ENCODE results near the gene SLU7. TPM values are rescaled to one million over a fixed set of nuclear protein-coding genes. Genes with fewer than 3 reads are reported as not detected.

Gene SLU7
- total and polyA plus RNA-seq, 2 of the 4 experiments (the other 2 are of a cell fraction) = 15.9 to 34.2 TPM

GRCh38 chr5:160370713-160371034 is 48.2 kb downstream of the SLU7 start:
- Histone ChIP-seq H3K27me3 (ENCODE audit: control insufficient read depth, insufficient read depth, low read length) (peaks cover 14% of the 10 kb centered on the region), H3K4me1 (ENCODE audit: control insufficient read depth, insufficient read depth, low read length) (0 out of 2 replicates have a peak, but pooled peaks cover 2% of the 10 kb centered on the region), H4K91ac (ENCODE audit: insufficient read depth, low read depth, low read length) (no peak overlapping the region), H3K4me3 (ENCODE audit: insufficient read depth, low read depth, low read length) (peak overlapping the region; percentile 60), H3K79me1 (ENCODE audit: low read depth in 1 of 2, low read length in 2 of 2) (no peaks in the 10 kb centered on the region), H2BK5ac (ENCODE audit: low read depth, low read length, poor library complexity, severe bottlenecking) (no peak overlapping the region), H3K56ac (ENCODE audit: extremely low read depth, insufficient read depth, low read length) (no peak overlapping the region), H3K36me3 (ENCODE audit: control insufficient read depth, insufficient read depth, low read length) (no peaks in the 10 kb centered on the region), H3K9me3 (ENCODE audit: control insufficient read depth, insufficient read depth, low read length) (no peaks in the 10 kb centered on the region), H2AK5ac (ENCODE audit: low read depth, low read length) (no peak overlapping the region), H4K20me1 (ENCODE audit: insufficient read depth, low read length) (no peaks in the 10 kb centered on the region), H4K5ac (ENCODE audit: low read depth, low read length) (no peak overlapping the region), H2AK9ac (replicated peaks; ENCODE audit: low read depth, low read length, poor library complexity) (no peak overlapping the region), H2BK15ac (ENCODE audit: low read depth, low read length) (no peak overlapping the region), H3K27ac (ENCODE audit: insufficient read depth, low read length) (no peak overlapping the region), H3K4me2 (ENCODE audit: low read depth, low read length) (peak overlapping the region; percentile 76), H2BK120ac (ENCODE audit: low read depth, low read length) (no peak overlapping the region), H3K23ac (ENCODE audit: low read depth, low read length) (0 out of 2 replicates have a peak overlapping the region, but pooled peaks have one; percentile 9), H3K4ac (ENCODE audit: low read depth, low read length) (no peak overlapping the region), H2BK20ac (ENCODE audit: low read depth, low read length) (no peak overlapping the region), H4K8ac (ENCODE audit: low read depth in 2 of 2, low read length in 2 of 2) (peak overlapping the region in 1 of 2 experiments; percentile 47; a peak in 1 of 4 replicates), H3K14ac (replicated peaks; ENCODE audit: low read depth, low read length) (no peak overlapping the region), H3K18ac (ENCODE audit: low read depth, low read length) (no peak overlapping the region), H3K9me1 (ENCODE audit: insufficient read depth, low read length) (peaks cover 4% of the 10 kb centered on the region; the same call in 1 of the 2 replicates), H2AFZ (replicated peaks; ENCODE audit: low read length, poor library complexity) (peak overlapping the region; percentile 90), H3K9ac (ENCODE audit: low read depth, low read length) (peak overlapping the region; percentile 7; the same call in 1 of the 2 replicates)
- ChIA-PET POLR2A (ENCODE audit: unreplicated experiment) (no interaction called here), CTCF (interaction anchor here (0.6 to 1.5 kb wide), 2 partner anchors 20 to 26 kb away, joined by 3 to 5 read pairs; no protein-coding TSS in a partner anchor)
- no peak for TF ChIP-seq CHD1 (IDR thresholded peaks at IDR 0.05; ENCODE audit: low read depth, low read length)
- TF ChIP-seq, protein P1, sequence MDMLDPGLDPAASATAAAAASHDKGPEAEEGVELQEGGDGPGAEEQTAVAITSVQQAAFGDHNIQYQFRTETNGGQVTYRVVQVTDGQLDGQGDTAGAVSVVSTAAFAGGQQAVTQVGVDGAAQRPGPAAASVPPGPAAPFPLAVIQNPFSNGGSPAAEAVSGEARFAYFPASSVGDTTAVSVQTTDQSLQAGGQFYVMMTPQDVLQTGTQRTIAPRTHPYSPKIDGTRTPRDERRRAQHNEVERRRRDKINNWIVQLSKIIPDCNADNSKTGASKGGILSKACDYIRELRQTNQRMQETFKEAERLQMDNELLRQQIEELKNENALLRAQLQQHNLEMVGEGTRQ (IDR thresholded peaks at IDR 0.05; ENCODE audit: low read depth, low read length) = no peak
- TF ChIP-seq CEBPB (IDR thresholded peaks at IDR 0.05; ENCODE audit: low read depth, low read length) = no peak
- TF ChIP-seq NFE2L2 (IDR thresholded peaks at IDR 0.05; ENCODE audit: low read depth, low read length) = no peak
- no peak for TF ChIP-seq ELK1 (IDR thresholded peaks at IDR 0.05; ENCODE audit: borderline replicate concordance, low read depth, low read length)
- no peak for TF ChIP-seq FOS (IDR thresholded peaks at IDR 0.05; ENCODE audit: low read depth, low read length)
- TF ChIP-seq BHLHE40 (IDR thresholded peaks at IDR 0.05; ENCODE audit: low read depth, low read length) = no peak
- TF ChIP-seq SMC3 (IDR thresholded peaks at IDR 0.05; ENCODE audit: low read depth, low read length) = no peak
- no peak for TF ChIP-seq MAZ (IDR thresholded peaks at IDR 0.05; ENCODE audit: borderline replicate concordance, low read depth, low read length)
- TF ChIP-seq RFX5 (IDR thresholded peaks at IDR 0.05; ENCODE audit: low read depth, low read length) = no peak
- TF ChIP-seq RAD21 (IDR thresholded peaks at IDR 0.05; ENCODE audit: low read length) = no peak
- no peak for TF ChIP-seq POLR2A (IDR thresholded peaks at IDR 0.05; ENCODE audit: low read depth, low read length)
- no peak for TF ChIP-seq MAFK (IDR thresholded peaks at IDR 0.05; ENCODE audit: low read depth, low read length)
- TF ChIP-seq CTCF (conservative IDR thresholded peaks at IDR 0.05; ENCODE audit: low read depth, low read length) = no peak
- WGBS, 2 experiments (ENCODE audit: extremely low coverage in 2 of 2, insufficient read length in 1 of 2) = 72% methylated on average over 5 of the region's 12 CpGs; no CpG with 5 or more reads in 1 of the 2 experiments
- no TSS peak for BruUV-seq (replicated peaks)
- in situ Hi-C loops (cut with MboI; ENCODE audit: low sequenced_read_pairs) = no loop called here
- ATAC-seq (ENCODE audit: low read depth) (no peak; the same call in 1 of the 2 replicates), DNase-seq (no peak)
- dilution Hi-C loops (cut with HindIII; ENCODE audit: low sequenced_read_pairs, unreplicated experiment) = loop anchor here (25.0 kb wide), 1 partner anchor 358 kb away; the partner anchor contains the start of gene TTC1
- intact Hi-C loops (cut with micrococcal nuclease) = no loop called here

All from IMR-90 (cell line).